Mucosa of rectum (tissue), 2 donors: ENCODE measurements around the gene PYCR2.
A peak's percentile ranks its signal among the peaks of the same experiment; 100 is the strongest.
"Not testable (repeated sequence)": the region's sequence is repeated elsewhere in the genome, so short reads cannot be mapped to it uniquely, and the experiment has no call there.

Source experiments
- H3K27ac ChIP-seq, 2 donors: one replicate each; pipeline ENCODE4 v1.7.0; 2013; ENCODE audit warnings: inconsistent platforms in 2 of 2, low read depth in 2 of 2, low read length in 2 of 2
- H3K27me3 ChIP-seq, 2 donors: one replicate each; pipeline ENCODE4 v1.7.0; 2013; ENCODE audit warnings: low read length in 2 of 2; ENCODE audit not compliant: control insufficient read depth in 2 of 2, insufficient read depth in 2 of 2
- H3K36me3 ChIP-seq, 2 donors: one replicate each; pipeline ENCODE4 v1.7.0; 2013; ENCODE audit warnings: low read length in 2 of 2; ENCODE audit not compliant: control insufficient read depth in 2 of 2, insufficient read depth in 2 of 2
- H3K4me1 ChIP-seq, 2 donors: one replicate each; pipeline ENCODE4 v1.7.0; 2013; ENCODE audit warnings: low read length in 2 of 2, mild to moderate bottlenecking in 1 of 2; ENCODE audit not compliant: control insufficient read depth in 2 of 2, insufficient read depth in 2 of 2
- H3K4me3 ChIP-seq, 2 donors: one replicate each; pipeline ENCODE4 v1.7.0; 2013; ENCODE audit warnings: low read length in 2 of 2
- H3K9ac ChIP-seq, 2 donors: one replicate each; pipeline ENCODE4 v1.7.0; 2013; ENCODE audit warnings: low read length in 2 of 2, low read depth in 1 of 2, mild to moderate bottlenecking in 1 of 2
- H3K9me3 ChIP-seq, 2 donors: one replicate each; pipeline ENCODE4 v1.7.0; 2013; ENCODE audit warnings: low read length in 2 of 2; ENCODE audit not compliant: control insufficient read depth in 2 of 2
- donor health status: healthy.
- donor health status: Normal muscosa, but diverticular disease.

Gene PYCR2

GRCh38 chr1:225896494-225896893 is 27.6 kb downstream of the PYCR2 start:
- no peaks in the 10 kb centered on the region for H3K9me3 ChIP-seq
- H3K36me3 ChIP-seq: no peaks in the 10 kb centered on the region
- peak overlapping the region; percentile 4 to 19 for H3K4me3 ChIP-seq
- H3K9ac ChIP-seq: peak overlapping the region; percentile 1 to 62
- no peaks in the 10 kb centered on the region for H3K27me3 ChIP-seq
- H3K4me1 ChIP-seq: peaks cover 27 to 28% of the 10 kb centered on the region in 2 donors
- H3K27ac ChIP-seq: peak overlapping the region; percentile 81 to 84

DNA sequence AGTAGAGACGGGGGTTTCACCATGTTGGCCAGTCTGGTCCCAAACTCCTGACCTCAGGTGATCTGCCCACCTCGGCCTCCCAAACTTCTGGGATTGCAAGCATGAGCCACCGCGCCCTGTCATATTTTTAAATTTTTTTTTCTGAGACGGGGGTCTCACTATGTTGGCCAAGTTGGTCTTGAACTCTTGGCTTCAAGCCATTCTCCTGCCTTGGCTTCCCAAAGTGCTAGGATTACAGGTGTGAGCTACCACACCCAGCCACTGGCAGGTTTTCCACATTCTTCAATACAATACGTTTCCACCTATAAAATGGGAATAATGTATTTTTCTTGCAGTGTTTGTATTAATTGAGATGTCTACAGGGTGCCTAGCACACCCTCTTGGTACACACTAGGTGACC is 31.7 kb downstream of the PYCR2 start:
- no peaks in the 10 kb centered on the region for H3K9me3 ChIP-seq
- H3K27ac ChIP-seq: peak overlapping the region; percentile 4 to 51
- no peaks in the 10 kb centered on the region for H3K27me3 ChIP-seq
- H3K9ac ChIP-seq: no peak overlapping the region
- peaks cover 36 to 38% of the 10 kb centered on the region in 2 donors for H3K4me1 ChIP-seq
- no peak overlapping the region for H3K4me3 ChIP-seq
- no peaks in the 10 kb centered on the region for H3K36me3 ChIP-seq

- Histone ChIP-seq H3K27ac (peak overlapping the region; percentile 89 to 95), H3K9ac (peak overlapping the region in 1 of 2 donors; percentile 65), H3K4me3 (peak overlapping the region in 1 of 2 donors; percentile 39), H3K4me1 (peaks cover 32 to 34% of the 10 kb centered on the region in 2 donors), H3K36me3 (peaks cover 0 to 2% of the 10 kb centered on the region in 2 donors), H3K27me3 (no peaks in the 10 kb centered on the region), H3K9me3 (no peaks in the 10 kb centered on the region)
Observed at GRCh38 chr1:225891229-225891972, 32.6 kb downstream of the PYCR2 start.

DNA sequence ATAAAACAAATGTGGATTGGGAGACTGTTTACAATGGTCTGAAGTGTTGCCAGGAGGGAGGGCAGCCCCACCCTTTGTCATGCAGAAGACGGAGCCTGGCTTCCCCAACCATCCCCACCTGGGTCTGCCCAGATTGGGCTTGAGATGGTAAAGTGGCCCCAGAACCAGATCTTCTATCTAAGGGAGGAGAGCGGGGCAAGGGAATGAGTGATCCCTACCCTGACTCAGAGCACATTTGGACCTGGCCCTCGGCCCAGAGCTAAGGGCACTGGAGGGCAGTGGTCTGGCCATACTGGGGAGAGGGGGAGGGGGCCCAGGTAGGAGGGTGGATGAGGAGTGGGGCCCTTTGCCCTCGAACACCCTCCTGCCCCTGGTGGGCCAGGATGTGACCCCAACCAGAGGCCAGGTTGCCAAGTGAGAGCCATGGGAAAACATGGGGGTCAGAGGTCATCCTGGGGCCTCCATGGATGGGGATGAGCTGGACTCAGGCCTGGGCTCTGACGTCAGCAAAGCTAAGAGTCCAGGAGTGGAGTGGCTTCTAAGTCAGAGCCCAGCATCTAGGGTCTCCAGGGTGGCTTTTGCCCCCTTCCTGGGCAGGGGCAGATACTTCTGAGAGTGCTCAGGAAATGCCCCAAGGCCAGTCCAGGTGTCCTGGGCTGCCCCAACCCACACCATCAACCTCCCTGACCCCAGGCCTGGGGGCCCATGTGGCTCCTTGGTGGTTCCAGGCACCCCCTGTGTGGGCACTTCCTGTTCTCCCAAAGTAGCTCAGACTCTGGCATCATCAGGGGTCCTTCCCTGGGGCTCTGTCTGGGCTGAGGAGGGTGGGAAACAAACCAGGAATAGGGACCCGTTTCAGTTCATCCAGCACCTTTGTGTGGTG is 33.5 kb downstream of the PYCR2 start:
- H3K27ac ChIP-seq: peak overlapping the region; percentile 89 to 95
- H3K4me3 ChIP-seq: peak overlapping the region in 1 of 2 donors; percentile 39
- H3K9me3 ChIP-seq: no peaks in the 10 kb centered on the region
- no peaks in the 10 kb centered on the region for H3K27me3 ChIP-seq
- H3K36me3 ChIP-seq: peaks cover 0 to 2% of the 10 kb centered on the region in 2 donors
- peaks cover 32 to 33% of the 10 kb centered on the region in 2 donors for H3K4me1 ChIP-seq
- peak overlapping the region in 1 of 2 donors; percentile 65 for H3K9ac ChIP-seq

GRCh38 chr1:225889743-225890142 is 34.3 kb downstream of the PYCR2 start:
- Histone ChIP-seq H3K36me3 (peaks cover 0 to 2% of the 10 kb centered on the region in 2 donors), H3K27ac (peak overlapping the region; percentile 89 to 95), H3K4me3 (peak overlapping the region; percentile 71 to 74), H3K9me3 (no peaks in the 10 kb centered on the region), H3K9ac (peak overlapping the region; percentile 32 to 94), H3K4me1 (peaks cover 32 to 33% of the 10 kb centered on the region in 2 donors), H3K27me3 (no peaks in the 10 kb centered on the region)

GRCh38 chr1:225888898-225889601 is 35.0 kb downstream of the PYCR2 start, which contains the start of gene LEFTY1:
Gene LEFTY1, minus strand, starts transcription at chr1:225889146. Its CDS starts 80 bp downstream, at chr1:225889066.
- peaks cover 0 to 2% of the 10 kb centered on the region in 2 donors for H3K36me3 ChIP-seq
- H3K4me1 ChIP-seq: peaks cover 32 to 33% of the 10 kb centered on the region in 2 donors
- H3K4me3 ChIP-seq: peak within 1 kb of the TSS; percentile 71 to 74
- H3K27me3 ChIP-seq: no peaks in the 10 kb centered on the region
- H3K27ac ChIP-seq: peak within 1 kb of the TSS; percentile 89 to 95
- H3K9ac ChIP-seq: peak within 1 kb of the TSS; percentile 61 to 94
- H3K9me3 ChIP-seq: no peaks in the 10 kb centered on the region

DNA sequence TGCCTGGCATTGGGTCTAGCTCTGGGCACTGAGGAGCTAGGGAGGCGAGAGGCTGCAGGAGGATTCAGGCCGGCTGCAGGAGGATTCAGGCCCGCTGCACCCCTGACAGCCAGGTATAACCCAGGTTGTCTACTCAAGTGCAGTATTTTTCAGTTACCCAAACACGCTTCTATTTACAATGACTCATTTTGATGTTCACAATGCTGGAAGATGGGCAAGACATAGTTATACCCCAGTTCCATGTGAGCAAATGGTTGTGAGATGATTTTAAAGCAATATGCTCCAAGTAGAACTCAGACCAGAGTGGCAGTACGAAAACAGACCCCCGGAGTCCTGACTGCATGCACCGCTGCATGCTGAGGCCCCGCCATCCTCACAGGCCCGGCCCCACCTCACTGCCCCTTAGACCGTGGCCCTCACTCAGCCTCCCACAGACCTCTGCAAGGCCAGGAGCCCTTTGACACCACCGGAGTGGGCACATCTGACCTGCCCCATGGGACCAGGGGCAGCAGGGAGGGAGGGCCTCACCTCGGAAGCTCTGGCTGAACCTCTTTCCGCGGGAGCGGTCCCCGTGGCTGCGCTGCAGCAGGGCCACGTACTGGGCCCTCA is 35.7 kb downstream of the PYCR2 start:
- Histone ChIP-seq H3K27me3 (no peaks in the 10 kb centered on the region), H3K27ac (peak overlapping the region; percentile 89 to 95), H3K9ac (peak overlapping the region; percentile 61 to 94), H3K4me1 (peaks cover 38% of the 10 kb centered on the region in 2 donors), H3K9me3 (no peaks in the 10 kb centered on the region), H3K36me3 (peaks cover 0 to 2% of the 10 kb centered on the region in 2 donors), H3K4me3 (peak overlapping the region; percentile 71 to 74)

- peak overlapping the region; percentile 89 to 95 for H3K27ac ChIP-seq
- H3K4me1 ChIP-seq: peaks cover 38 to 40% of the 10 kb centered on the region in 2 donors
- H3K4me3 ChIP-seq: peak overlapping the region; percentile 71 to 74
Observed at GRCh38 chr1:225887554-225888288, 36.3 kb downstream of the PYCR2 start.

GRCh38 chr1:225887030-225887314 is 37.1 kb downstream of the PYCR2 start:
- H3K9ac ChIP-seq: peak overlapping the region in 1 of 2 donors; percentile 66
- peak overlapping the region; percentile 46 to 51 for H3K4me3 ChIP-seq
- H3K27ac ChIP-seq: peak overlapping the region; percentile 23 to 62
- H3K36me3 ChIP-seq: peaks cover 0 to 2% of the 10 kb centered on the region in 2 donors
- peaks cover 35 to 40% of the 10 kb centered on the region in 2 donors for H3K4me1 ChIP-seq
- no peaks in the 10 kb centered on the region for H3K27me3 ChIP-seq
- H3K9me3 ChIP-seq: no peaks in the 10 kb centered on the region

More at GRCh38 chr1:225887554-225888288, 36.3 kb downstream of the PYCR2 start:
- H3K27me3 ChIP-seq, H3K36me3 ChIP-seq, H3K9me3 ChIP-seq: not testable (repeated sequence)
- H3K9ac ChIP-seq: peak overlapping the region in 1 of 2 donors; percentile 94
